Trophoblast cell (in vitro differentiated cells and primary cell): ENCODE data around the gene C2CD4B. TPM values are rescaled to one million over a fixed set of nuclear protein-coding genes. Genes with fewer than 3 reads are reported as not detected.

Experiments used
- DNase-seq, 2 donors: peaks; one replicate each; pipeline ENCODE4 v3.0.0-alpha.2; 2016
- H2AFZ ChIP-seq: 2 replicates; pipeline ENCODE4 v1.6.1; 2013; ENCODE audit warnings: low read length, moderate library complexity, mild to moderate bottlenecking; ENCODE audit not compliant: insufficient read depth, poor library complexity
- H2AK5ac ChIP-seq: 2 replicates; pipeline ENCODE4 v1.6.1; 2013; ENCODE audit warnings: mild to moderate bottlenecking, low read length
- H2BK120ac ChIP-seq: 2 replicates; pipeline ENCODE4 v1.6.1; 2013; ENCODE audit warnings: low read length, mild to moderate bottlenecking, moderate library complexity; ENCODE audit not compliant: insufficient read depth, poor library complexity
- H2BK12ac ChIP-seq: 2 replicates; pipeline ENCODE4 v1.6.1; 2013; ENCODE audit warnings: mild to moderate bottlenecking, low read length, moderate library complexity
- H2BK5ac ChIP-seq: 2 replicates; pipeline ENCODE4 v1.6.1; 2013; ENCODE audit warnings: low read length, low read depth, moderate library complexity, mild to moderate bottlenecking; ENCODE audit not compliant: poor library complexity
- H3K14ac ChIP-seq: 2 replicates; pipeline ENCODE4 v1.6.1; 2013; ENCODE audit warnings: mild to moderate bottlenecking, low read length
- H3K18ac ChIP-seq: 2 replicates; pipeline ENCODE4 v1.6.1; 2013; ENCODE audit warnings: mild to moderate bottlenecking, low read length
- H3K23ac ChIP-seq: 2 replicates; pipeline ENCODE4 v1.6.1; 2013; ENCODE audit warnings: low read length
- H3K27ac ChIP-seq: 2 replicates; pipeline ENCODE4 v1.5.1; 2013; ENCODE audit warnings: low read depth, mild to moderate bottlenecking, inconsistent platforms, low read length, moderate library complexity
- H3K27me3 ChIP-seq: 2 replicates; pipeline ENCODE4 v1.6.1; 2013; ENCODE audit warnings: inconsistent platforms, mild to moderate bottlenecking, low read length, moderate library complexity; ENCODE audit not compliant: insufficient read depth
- H3K36me3 ChIP-seq, 2 experiments: 1 replicate in 1 of 2; 2 replicates in 1 of 2; pipeline ENCODE4 v1.6.1; 2013; ENCODE audit warnings: low read length in 2 of 2, mild to moderate bottlenecking in 2 of 2, moderate library complexity in 1 of 2; ENCODE audit not compliant: insufficient read depth in 2 of 2, control insufficient read depth in 1 of 2
- H3K4ac ChIP-seq: 2 replicates; pipeline ENCODE4 v1.6.1; 2013; ENCODE audit warnings: low read depth, mild to moderate bottlenecking, low read length, moderate library complexity
- H3K4me1 ChIP-seq, 2 experiments: 1 replicate in 1 of 2; 2 replicates in 1 of 2; pipeline ENCODE4 v1.6.1; 2013; ENCODE audit warnings: low read length in 2 of 2, mild to moderate bottlenecking in 2 of 2, moderate library complexity in 1 of 2; ENCODE audit not compliant: insufficient read depth in 2 of 2, control insufficient read depth in 1 of 2
- H3K4me2 ChIP-seq: 2 replicates; pipeline ENCODE4 v1.6.1; 2013; ENCODE audit warnings: inconsistent platforms, mild to moderate bottlenecking, low read length, moderate library complexity
- H3K4me3 ChIP-seq: 2 replicates; pipeline ENCODE4 v1.5.1; 2013; ENCODE audit warnings: mild to moderate bottlenecking, low read depth, low read length, inconsistent platforms
- H3K79me1 ChIP-seq: one replicate; pipeline ENCODE4 v1.6.1; 2013; ENCODE audit warnings: low read length
- H3K79me2 ChIP-seq: 2 replicates; pipeline ENCODE4 v1.6.1; 2013; ENCODE audit warnings: low read length, mild to moderate bottlenecking; ENCODE audit not compliant: control insufficient read depth, insufficient read depth, poor library complexity
- H3K9ac ChIP-seq: 2 replicates; pipeline ENCODE4 v1.6.1; 2013; ENCODE audit warnings: mild to moderate bottlenecking, low read length
- H3K9me3 ChIP-seq: 2 replicates; pipeline ENCODE4 v1.6.1; 2013; ENCODE audit warnings: low read depth, mild to moderate bottlenecking, control low read depth, inconsistent platforms, low read length; ENCODE audit not compliant: insufficient read depth
- H4K12ac ChIP-seq: 2 replicates; pipeline ENCODE4 v1.6.1; 2013; ENCODE audit warnings: low read depth, mild to moderate bottlenecking, low read length, moderate library complexity
- H4K8ac ChIP-seq: 2 replicates; pipeline ENCODE4 v1.6.1; 2013; ENCODE audit warnings: low read depth, mild to moderate bottlenecking, low read length, moderate library complexity
- H4K91ac ChIP-seq: one replicate; pipeline ENCODE4 v1.6.1; 2013; ENCODE audit warnings: low read depth, mild to moderate bottlenecking, low read length, moderate library complexity
- WGBS: extraction: QIAGEN DNeasy Blood & Tissue Kit; methylation state at CpG from one replicate; pipeline ENCODE4 v1.1.7; 2013; ENCODE audit warnings: missing lambda C conversion rate; ENCODE audit not compliant: insufficient read length, insufficient coverage; ENCODE audit errors: extremely low coverage; 5-methylcytosine and 5-hydroxymethylcytosine counted together
- polyA plus RNA-seq: library from polyadenylated mRNA; stranded (reverse); fragments of 200-250 nt; gene quantifications from 2 replicates; pipeline ENCODE4 v1.2.3, GENCODE V29; 2013

C2CD4B gene, protein sequence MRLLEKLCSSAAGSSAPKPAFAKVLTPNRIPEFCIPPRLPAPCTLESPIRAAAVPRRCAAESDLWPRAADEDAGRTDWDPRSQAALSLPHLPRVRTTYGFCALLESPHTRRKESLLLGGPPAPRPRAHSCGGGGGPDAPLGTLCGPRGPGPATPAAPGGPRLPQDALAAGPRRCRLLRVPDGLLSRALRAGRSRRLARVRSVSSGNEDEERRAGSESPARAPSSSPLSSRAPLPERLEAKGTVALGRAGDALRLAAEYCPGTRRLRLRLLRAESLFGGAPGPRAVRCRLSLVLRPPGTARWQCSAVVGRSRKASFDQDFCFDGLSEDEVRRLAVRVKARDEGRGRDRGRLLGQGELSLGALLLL
- 0.74 and 0.90 TPM in 2 replicates for polyA plus RNA-seq

GRCh38 chr15:62165104-62165792, at the start of gene C2CD4B:
TSS of gene C2CD4B (minus strand) at chr15:62165285. CDS start at chr15:62164984, 301 bp downstream.
- Histone ChIP-seq H3K79me2 (no peaks in the 10 kb centered on the region), H2BK120ac (no peak within 1 kb of the TSS), H3K9me3 (no peaks in the 10 kb centered on the region), H3K4me3 (peak within 1 kb of the TSS; percentile 64), H3K4me1 (peaks cover 10 to 12% of the 10 kb centered on the region in 2 experiments), H2AFZ (peak within 1 kb of the TSS; percentile 56), H3K23ac (no peak within 1 kb of the TSS), H3K27me3 (peaks cover 21% of the 10 kb centered on the region), H3K79me1 (no peaks in the 10 kb centered on the region), H4K12ac (no peak within 1 kb of the TSS), H3K27ac (no peak within 1 kb of the TSS), H3K18ac (no peak within 1 kb of the TSS), H3K9ac (no peak within 1 kb of the TSS), H2BK5ac (no peak within 1 kb of the TSS), H3K4ac (no peak within 1 kb of the TSS), H3K14ac (no peak within 1 kb of the TSS), H4K91ac (no peak within 1 kb of the TSS), H2AK5ac (no peak within 1 kb of the TSS), H3K4me2 (peak within 1 kb of the TSS; percentile 89), H4K8ac (no peak within 1 kb of the TSS), H3K36me3 (no peaks in the 10 kb centered on the region), H2BK12ac (no peak within 1 kb of the TSS)
- no CpG with 5 or more reads among the region's 34 CpGs for WGBS
- peak in 1 of 2 donors; percentile 29 for DNase-seq

GRCh38 chr15:62212741-62213140, 47.7 kb upstream of the C2CD4B start:
- Histone ChIP-seq H2BK5ac (no peak overlapping the region), H3K79me1 (peaks cover 22% of the 10 kb centered on the region), H2BK12ac (peak overlapping the region; percentile 89), H3K4ac (no peak overlapping the region), H4K91ac (no peak overlapping the region), H3K9ac (no peak overlapping the region), H3K79me2 (peaks cover 2% of the 10 kb centered on the region), H3K9me3 (peaks cover 8% of the 10 kb centered on the region), H2BK120ac (no peak overlapping the region), H3K27me3 (no peaks in the 10 kb centered on the region), H3K4me1 (peaks cover 10 to 17% of the 10 kb centered on the region in 2 experiments), H3K23ac (no peak overlapping the region), H4K12ac (no peak overlapping the region), H3K36me3 (peaks cover 0 to 2% of the 10 kb centered on the region in 2 experiments), H3K27ac (no peak overlapping the region), H2AK5ac (no peak overlapping the region), H3K4me3 (no peak overlapping the region), H2AFZ (no peak overlapping the region), H3K4me2 (no peak overlapping the region), H3K14ac (no peak overlapping the region), H4K8ac (no peak overlapping the region), H3K18ac (no peak overlapping the region)
- WGBS = no CpG with 5 or more reads among the region's 4 CpGs
- DNase-seq = no peak

DNA sequence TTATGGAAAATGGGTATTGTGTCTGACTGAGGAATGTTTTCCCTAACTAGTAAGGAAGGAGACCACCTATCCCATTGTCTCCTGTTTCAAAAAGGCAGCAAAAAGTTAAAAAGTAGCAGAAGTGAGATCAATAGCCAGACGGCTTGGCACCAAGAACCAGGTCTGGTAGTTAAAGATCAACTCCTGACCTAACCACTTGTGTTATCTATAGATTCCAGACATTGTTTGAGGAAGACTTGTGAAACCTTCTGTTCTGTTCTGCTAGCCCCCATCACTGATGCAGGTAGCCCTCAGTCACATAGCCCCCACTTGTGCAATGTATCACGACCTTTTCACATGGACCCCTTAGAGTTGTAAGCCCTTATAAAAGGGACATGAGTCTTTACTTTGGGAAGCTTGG, 46.3 kb upstream of the C2CD4B start:
- H2BK12ac ChIP-seq = no peak overlapping the region
- WGBS = no CpG with 5 or more reads among the region's 2 CpGs
- peak in 1 of 2 donors; percentile 10 for DNase-seq
- H3K4ac ChIP-seq = no peak overlapping the region
- no peak overlapping the region for H3K4me3 ChIP-seq
- H2AK5ac ChIP-seq = no peak overlapping the region
- peaks cover 10 to 17% of the 10 kb centered on the region in 2 experiments for H3K4me1 ChIP-seq
- H2BK5ac ChIP-seq = peak overlapping the region; percentile 35
- H3K27ac ChIP-seq = peak overlapping the region; percentile 74
- H3K18ac ChIP-seq = no peak overlapping the region
- H4K8ac ChIP-seq = no peak overlapping the region
- no peak overlapping the region for H3K23ac ChIP-seq
- no peak overlapping the region for H3K14ac ChIP-seq
- H4K91ac ChIP-seq = peak overlapping the region; percentile 77
- no peak overlapping the region for H3K9ac ChIP-seq
- H3K36me3 ChIP-seq = no peaks in the 10 kb centered on the region
- H2BK120ac ChIP-seq = peak overlapping the region; percentile 52
- H4K12ac ChIP-seq = no peak overlapping the region
- H3K27me3 ChIP-seq = no peaks in the 10 kb centered on the region
- peaks cover 22% of the 10 kb centered on the region for H3K79me1 ChIP-seq
- H3K9me3 ChIP-seq = peaks cover 7% of the 10 kb centered on the region
- no peak overlapping the region for H2AFZ ChIP-seq
- H3K79me2 ChIP-seq = peaks cover 2% of the 10 kb centered on the region
- H3K4me2 ChIP-seq = no peak overlapping the region

- no peak overlapping the region for H2AFZ ChIP-seq
- H3K23ac ChIP-seq = no peak overlapping the region
- no peak overlapping the region for H3K18ac ChIP-seq
- H2BK5ac ChIP-seq = peak overlapping the region; percentile 80
- H3K27me3 ChIP-seq = no peaks in the 10 kb centered on the region
- H2BK12ac ChIP-seq = no peak overlapping the region
- WGBS = no CpG with 5 or more reads among the region's 5 CpGs
- H3K4me3 ChIP-seq = no peak overlapping the region
- no peak overlapping the region for H3K9ac ChIP-seq
- H4K8ac ChIP-seq = no peak overlapping the region
- H3K27ac ChIP-seq = peak overlapping the region; percentile 94
- H3K4me2 ChIP-seq = peak overlapping the region; percentile 44
- DNase-seq = peak; percentile 21 to 55
- H3K4ac ChIP-seq = no peak overlapping the region
- no peak overlapping the region for H2AK5ac ChIP-seq
- peak overlapping the region; percentile 84 for H2BK120ac ChIP-seq
- peaks cover 22% of the 10 kb centered on the region for H3K79me1 ChIP-seq
- H4K12ac ChIP-seq = no peak overlapping the region
- peaks cover 2% of the 10 kb centered on the region for H3K79me2 ChIP-seq
- no peak overlapping the region for H4K91ac ChIP-seq
- peaks cover 10 to 17% of the 10 kb centered on the region in 2 experiments for H3K4me1 ChIP-seq
- H3K36me3 ChIP-seq = no peaks in the 10 kb centered on the region
- no peak overlapping the region for H3K14ac ChIP-seq
- H3K9me3 ChIP-seq = peaks cover 5% of the 10 kb centered on the region
Measured at GRCh38 chr15:62209821-62210220, 44.7 kb upstream of the C2CD4B start.
